GM10266 (cell line): Measurements from ENCODE around the gene FNDC4.

ENCODE experiments used
- DNase-seq: peaks from one replicate; pipeline ENCODE4 v3.0.0; 2012; ENCODE audit errors: extremely low spot score
- CTCF ChIP-seq: IDR thresholded peaks from 2 replicates; pipeline ENCODE4 v1.5.1; 2012; ENCODE audit warnings: mild to moderate bottlenecking, low read depth; ENCODE audit not compliant: control insufficient read depth, insufficient read depth; ENCODE audit errors: missing control alignments

Gene FNDC4

GRCh38 chr2:27464443-27464842 is 30.6 kb downstream of the FNDC4 start:
- no peak for TF ChIP-seq CTCF
- no peak for DNase-seq

GRCh38 chr2:27461118-27461517 is 33.9 kb downstream of the FNDC4 start:
- DNase-seq: no peak
- TF ChIP-seq CTCF: no peak

- no peak for DNase-seq
- TF ChIP-seq CTCF: no peak
Observed at GRCh38 chr2:27453968-27454367, 41.0 kb downstream of the FNDC4 start.

GRCh38 chr2:27451095-27451494 is 43.9 kb downstream of the FNDC4 start:
- no peak for DNase-seq
- TF ChIP-seq CTCF: no peak

GRCh38 chr2:27448381-27448780 is 46.6 kb downstream of the FNDC4 start:
- no peak for DNase-seq
- no peak for TF ChIP-seq CTCF

GRCh38 chr2:27446057-27446456 is 48.9 kb downstream of the FNDC4 start:
- DNase-seq: no peak
- no peak for TF ChIP-seq CTCF

GRCh38 chr2:27445615-27446014 is 49.4 kb downstream of the FNDC4 start:
- DNase-seq: no peak
- no peak for TF ChIP-seq CTCF

- no peak for TF ChIP-seq CTCF
- no peak for DNase-seq
Observed at GRCh38 chr2:27445155-27445554, 49.8 kb downstream of the FNDC4 start.
